KOPT-K1 (cell line): ENCODE results near the gene RASL10A.
"Not testable (repeated sequence)": the region's sequence is repeated elsewhere in the genome, so short reads cannot be mapped to it uniquely, and the experiment has no call there.

Experiments
- H3K27ac ChIP-seq: fragments of 200-600 bp; sonication (generic); 2 replicates; pipeline ENCODE4 v1.5.1; 2016; ENCODE audit warnings: antibody characterized with exemption, mild to moderate bottlenecking, low read depth, low read length; ENCODE audit not compliant: poor library complexity, severe bottlenecking
- H3K36me3 ChIP-seq: fragments of 200-600 bp; sonication (generic); 2 replicates; pipeline ENCODE4 v1.5.1; 2017; ENCODE audit warnings: antibody characterized with exemption, mild to moderate bottlenecking, low read length, moderate library complexity; ENCODE audit not compliant: insufficient read depth
- H3K9me3 ChIP-seq: fragments of 200-600 bp; sonication (generic); 2 replicates; pipeline ENCODE4 v1.5.1; 2017; ENCODE audit warnings: antibody characterized with exemption, low read length, mild to moderate bottlenecking; ENCODE audit not compliant: insufficient read depth, poor library complexity, severe bottlenecking

Gene RASL10A

GRCh38 chr22:29315286-29316140, at the start of gene RASL10A:
Gene RASL10A (minus strand): TSS chr22:29315697. CDS start chr22:29315246, 451 bp downstream.
- no peaks in the 10 kb centered on the region for H3K9me3 ChIP-seq
- H3K27ac ChIP-seq: no peak within 1 kb of the TSS
- H3K36me3 ChIP-seq: no peaks in the 10 kb centered on the region

GRCh38 chr22:29359469-29359868, 44.0 kb upstream of the RASL10A start:
- H3K9me3 ChIP-seq: no peaks in the 10 kb centered on the region
- H3K36me3 ChIP-seq: peaks cover 70% of the 10 kb centered on the region
- H3K27ac ChIP-seq: no peak overlapping the region

- peaks cover 80% of the 10 kb centered on the region for H3K36me3 ChIP-seq
- not testable (repeated sequence) for H3K9me3 ChIP-seq, H3K27ac ChIP-seq
Observed at GRCh38 chr22:29357193-29357890, 41.8 kb upstream of the RASL10A start.

- Histone ChIP-seq H3K27ac (no peak overlapping the region), H3K9me3 (no peaks in the 10 kb centered on the region), H3K36me3 (peaks cover 99% of the 10 kb centered on the region)
Observed at GRCh38 chr22:29353860-29354259, 38.4 kb upstream of the RASL10A start.

- no peaks in the 10 kb centered on the region for H3K9me3 ChIP-seq
- no peak overlapping the region for H3K27ac ChIP-seq
- peaks cover 99% of the 10 kb centered on the region for H3K36me3 ChIP-seq
Observed at GRCh38 chr22:29353286-29353685, 37.8 kb upstream of the RASL10A start.

- Histone ChIP-seq H3K27ac (no peak overlapping the region), H3K9me3 (no peaks in the 10 kb centered on the region), H3K36me3 (peaks cover 99% of the 10 kb centered on the region)
Observed at GRCh38 chr22:29352778-29353177, 37.3 kb upstream of the RASL10A start.

GRCh38 chr22:29351891-29352290, 36.4 kb upstream of the RASL10A start:
- Histone ChIP-seq H3K36me3 (peaks cover 100% of the 10 kb centered on the region), H3K27ac (no peak overlapping the region), H3K9me3 (no peaks in the 10 kb centered on the region)

- Histone ChIP-seq H3K36me3 (peaks cover 100% of the 10 kb centered on the region), H3K27ac (no peak overlapping the region), H3K9me3 (no peaks in the 10 kb centered on the region)
Observed at GRCh38 chr22:29351042-29351441, 35.5 kb upstream of the RASL10A start.

GRCh38 chr22:29348956-29349355, 33.5 kb upstream of the RASL10A start:
- peaks cover 96% of the 10 kb centered on the region for H3K36me3 ChIP-seq

GRCh38 chr22:29348041-29348440, 32.5 kb upstream of the RASL10A start:
- no peaks in the 10 kb centered on the region for H3K9me3 ChIP-seq
- H3K27ac ChIP-seq: no peak overlapping the region
- peaks cover 96% of the 10 kb centered on the region for H3K36me3 ChIP-seq

More at GRCh38 chr22:29348956-29349355, 33.5 kb upstream of the RASL10A start:
- Histone ChIP-seq H3K27ac (no peak overlapping the region), H3K9me3 (no peaks in the 10 kb centered on the region)

GRCh38 chr22:29346659-29347058, 31.2 kb upstream of the RASL10A start:
- H3K27ac ChIP-seq: no peak overlapping the region
- no peaks in the 10 kb centered on the region for H3K9me3 ChIP-seq
- peaks cover 96% of the 10 kb centered on the region for H3K36me3 ChIP-seq

GRCh38 chr22:29345932-29346331, 30.4 kb upstream of the RASL10A start:
- Histone ChIP-seq H3K36me3 (peaks cover 96% of the 10 kb centered on the region), H3K9me3 (no peaks in the 10 kb centered on the region), H3K27ac (no peak overlapping the region)

GRCh38 chr22:29344889-29345288, 29.4 kb upstream of the RASL10A start:
- peaks cover 96% of the 10 kb centered on the region for H3K36me3 ChIP-seq
- not testable (repeated sequence) for H3K27ac ChIP-seq

GRCh38 chr22:29344137-29344536, 28.6 kb upstream of the RASL10A start:
- H3K36me3 ChIP-seq: peaks cover 96% of the 10 kb centered on the region

More at GRCh38 chr22:29344889-29345288, 29.4 kb upstream of the RASL10A start:
- H3K9me3 ChIP-seq: not testable (repeated sequence)

GRCh38 chr22:29343313-29343805, 27.9 kb upstream of the RASL10A start:
- Histone ChIP-seq H3K9me3 (no peaks in the 10 kb centered on the region), H3K27ac (no peak overlapping the region), H3K36me3 (peaks cover 96% of the 10 kb centered on the region)

More at GRCh38 chr22:29344137-29344536, 28.6 kb upstream of the RASL10A start:
- H3K9me3 ChIP-seq: no peaks in the 10 kb centered on the region
- H3K27ac ChIP-seq: no peak overlapping the region
